ENCODE data around the gene MRPS15.
"Not testable (repeated sequence)": the region's sequence is repeated elsewhere in the genome, so short reads cannot be mapped to it uniquely, and the experiment has no call there.

The MRPS15 gene

GRCh38 chr1:36482724-36483388 is 18.7 kb upstream of the MRPS15 start, which contains the start of gene CSF3R:
Gene CSF3R, minus strand, starts transcription at chr1:36482913. Its CDS starts 3,417 bp downstream, at chr1:36479496.
- no peak for DNase-seq

- no peak for DNase-seq
Observed at GRCh38 chr1:36481771-36482723, 17.9 kb upstream of the MRPS15 start.

GRCh38 chr1:36481091-36481490 is 16.9 kb upstream of the MRPS15 start:
- no peak for DNase-seq

- no peak for DNase-seq
Observed at GRCh38 chr1:36480161-36480560, 16.0 kb upstream of the MRPS15 start.

GRCh38 chr1:36479505-36480051 is 15.4 kb upstream of the MRPS15 start:
- DNase-seq, result no peak

GRCh38 chr1:36477615-36478014 is 13.4 kb upstream of the MRPS15 start:
- DNase-seq, result not testable (repeated sequence)

GRCh38 chr1:36476945-36477344 is 12.8 kb upstream of the MRPS15 start:
- DNase-seq, result no peak

GRCh38 chr1:36475910-36476604 is 11.9 kb upstream of the MRPS15 start:
- DNase-seq, result no peak

GRCh38 chr1:36475341-36475740 is 11.2 kb upstream of the MRPS15 start:
- no peak for DNase-seq

GRCh38 chr1:36472656-36473055 is 8.5 kb upstream of the MRPS15 start:
- DNase-seq, result no peak

- no peak for DNase-seq
Observed at GRCh38 chr1:36471830-36472641, 7.9 kb upstream of the MRPS15 start.

GRCh38 chr1:36469163-36469562 is 5.0 kb upstream of the MRPS15 start:
- DNase-seq, result no peak

- DNase-seq, result no peak
Observed at GRCh38 chr1:36467700-36468455, 3.7 kb upstream of the MRPS15 start.

GRCh38 chr1:36467027-36467410 is 2.8 kb upstream of the MRPS15 start:
- DNase-seq, result no peak

GRCh38 chr1:36466370-36467026 is 2.3 kb upstream of the MRPS15 start:
- no peak for DNase-seq

- DNase-seq, result no peak
Observed at GRCh38 chr1:36465731-36466369, 1.7 kb upstream of the MRPS15 start.

GRCh38 chr1:36464605-36465393 is 615 bp upstream of the MRPS15 start:
- DNase-seq, result no peak

- no peak for DNase-seq
Observed at GRCh38 chr1:36463463-36463802, 751 bp downstream of the MRPS15 start.

- no peak for DNase-seq
Observed at GRCh38 chr1:36458910-36459309, 5.3 kb downstream of the MRPS15 start.

GRCh38 chr1:36457691-36458090 is 6.5 kb downstream of the MRPS15 start:
- no peak for DNase-seq

Data from effector CD4-positive, alpha-beta T cell (primary cell).